AG09319 (cell line): ENCODE measurements around the gene ACTRT2.

Experiments used
- DNase-seq: peaks from one replicate; pipeline ENCODE4 v3.0.0-alpha.2; 2010; ENCODE audit warnings: low read depth; ENCODE audit errors: extremely low read depth
- TF ChIP-seq, protein P1 (sequence below): IDR thresholded peaks from 2 replicates; pipeline ENCODE4 v1.5.1; 2011; ENCODE audit warnings: low read depth, mild to moderate bottlenecking, inconsistent platforms, low read length, moderate library complexity

The ACTRT2 gene

DNA sequence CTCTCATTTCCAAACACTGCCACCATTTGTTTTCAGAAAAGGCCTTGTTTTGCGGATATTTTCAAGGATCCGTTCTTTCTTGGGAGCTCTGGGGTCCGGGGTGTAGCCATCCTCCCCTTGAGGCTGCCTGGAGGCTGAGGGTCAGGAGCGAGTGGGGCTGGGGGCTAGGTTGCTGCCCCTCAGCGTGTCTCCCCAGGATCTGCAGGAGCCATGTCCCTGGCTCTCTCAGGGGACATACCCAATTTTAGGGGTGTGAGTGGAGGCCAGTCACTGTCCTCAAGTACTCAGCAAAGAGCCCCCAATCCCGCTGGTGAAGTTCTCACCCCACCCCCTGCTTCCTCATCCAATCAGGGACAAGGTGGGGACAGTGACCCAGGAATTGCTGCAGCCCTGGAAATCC is 32.7 kb downstream of the ACTRT2 start:
- no peak for DNase-seq
- TF ChIP-seq, protein P1, sequence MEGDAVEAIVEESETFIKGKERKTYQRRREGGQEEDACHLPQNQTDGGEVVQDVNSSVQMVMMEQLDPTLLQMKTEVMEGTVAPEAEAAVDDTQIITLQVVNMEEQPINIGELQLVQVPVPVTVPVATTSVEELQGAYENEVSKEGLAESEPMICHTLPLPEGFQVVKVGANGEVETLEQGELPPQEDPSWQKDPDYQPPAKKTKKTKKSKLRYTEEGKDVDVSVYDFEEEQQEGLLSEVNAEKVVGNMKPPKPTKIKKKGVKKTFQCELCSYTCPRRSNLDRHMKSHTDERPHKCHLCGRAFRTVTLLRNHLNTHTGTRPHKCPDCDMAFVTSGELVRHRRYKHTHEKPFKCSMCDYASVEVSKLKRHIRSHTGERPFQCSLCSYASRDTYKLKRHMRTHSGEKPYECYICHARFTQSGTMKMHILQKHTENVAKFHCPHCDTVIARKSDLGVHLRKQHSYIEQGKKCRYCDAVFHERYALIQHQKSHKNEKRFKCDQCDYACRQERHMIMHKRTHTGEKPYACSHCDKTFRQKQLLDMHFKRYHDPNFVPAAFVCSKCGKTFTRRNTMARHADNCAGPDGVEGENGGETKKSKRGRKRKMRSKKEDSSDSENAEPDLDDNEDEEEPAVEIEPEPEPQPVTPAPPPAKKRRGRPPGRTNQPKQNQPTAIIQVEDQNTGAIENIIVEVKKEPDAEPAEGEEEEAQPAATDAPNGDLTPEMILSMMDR, result no peak

DNA sequence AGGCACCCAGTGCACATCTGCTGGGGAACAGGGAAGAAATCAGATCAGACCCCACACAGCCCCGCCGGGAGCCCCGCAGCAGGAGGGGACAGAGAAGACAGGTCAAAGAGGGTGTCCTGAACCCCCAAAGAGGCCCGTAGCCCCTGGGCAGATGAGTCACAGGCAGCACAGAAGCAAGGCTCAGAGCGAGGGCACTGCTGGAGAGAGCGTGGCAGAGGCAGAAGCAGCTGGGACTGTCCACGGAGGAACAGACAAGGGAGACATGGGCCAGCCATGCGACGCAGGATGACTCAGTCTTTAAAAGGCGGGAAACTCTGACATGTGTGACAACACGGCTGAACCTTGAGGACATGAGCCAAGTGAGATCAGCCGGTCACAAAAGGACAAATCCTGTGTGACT is 33.2 kb downstream of the ACTRT2 start:
- TF ChIP-seq, protein P1, result no peak
- DNase-seq, result no peak

DNA sequence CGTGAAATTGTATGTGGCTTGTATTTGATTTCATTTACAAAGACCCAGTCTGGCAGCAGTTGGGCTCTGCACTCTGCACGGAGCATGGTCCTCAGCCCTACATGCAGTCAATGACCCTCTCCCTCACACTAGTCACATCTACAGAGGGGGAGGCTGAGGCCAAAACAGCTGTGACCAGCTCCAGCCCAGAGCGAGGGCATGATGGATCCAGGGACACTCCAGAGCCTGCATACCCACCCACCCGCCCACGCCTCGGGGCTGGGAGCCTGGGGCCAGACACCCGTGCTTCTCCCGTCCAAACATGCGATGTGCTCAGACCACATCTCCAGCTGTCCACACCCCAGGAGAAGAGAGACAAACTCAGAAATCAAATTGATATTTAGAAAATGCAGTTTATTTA is 33.8 kb downstream of the ACTRT2 start:
- no peak for DNase-seq
- TF ChIP-seq, protein P1, result no peak

DNA sequence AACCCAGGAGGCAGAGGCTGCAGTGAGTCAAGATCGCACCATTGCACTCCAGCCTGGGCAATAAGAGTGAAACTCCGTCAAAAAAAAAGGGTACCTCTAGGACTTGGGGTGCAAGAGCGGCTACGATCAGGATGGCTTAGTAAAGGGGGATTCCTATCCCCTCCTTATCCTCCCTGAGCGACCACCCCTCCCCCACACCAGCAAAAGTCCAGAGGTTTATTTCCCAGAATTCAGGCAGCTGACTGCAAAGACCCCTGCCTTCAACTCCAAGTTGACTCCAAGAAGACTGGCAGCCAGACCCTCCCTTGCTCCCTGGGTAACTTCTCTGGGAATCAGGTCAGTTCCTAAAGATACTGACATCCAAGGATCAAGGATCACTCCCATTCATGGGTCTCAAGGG is 35.4 kb downstream of the ACTRT2 start:
- TF ChIP-seq, protein P1, result no peak
- no peak for DNase-seq

DNA sequence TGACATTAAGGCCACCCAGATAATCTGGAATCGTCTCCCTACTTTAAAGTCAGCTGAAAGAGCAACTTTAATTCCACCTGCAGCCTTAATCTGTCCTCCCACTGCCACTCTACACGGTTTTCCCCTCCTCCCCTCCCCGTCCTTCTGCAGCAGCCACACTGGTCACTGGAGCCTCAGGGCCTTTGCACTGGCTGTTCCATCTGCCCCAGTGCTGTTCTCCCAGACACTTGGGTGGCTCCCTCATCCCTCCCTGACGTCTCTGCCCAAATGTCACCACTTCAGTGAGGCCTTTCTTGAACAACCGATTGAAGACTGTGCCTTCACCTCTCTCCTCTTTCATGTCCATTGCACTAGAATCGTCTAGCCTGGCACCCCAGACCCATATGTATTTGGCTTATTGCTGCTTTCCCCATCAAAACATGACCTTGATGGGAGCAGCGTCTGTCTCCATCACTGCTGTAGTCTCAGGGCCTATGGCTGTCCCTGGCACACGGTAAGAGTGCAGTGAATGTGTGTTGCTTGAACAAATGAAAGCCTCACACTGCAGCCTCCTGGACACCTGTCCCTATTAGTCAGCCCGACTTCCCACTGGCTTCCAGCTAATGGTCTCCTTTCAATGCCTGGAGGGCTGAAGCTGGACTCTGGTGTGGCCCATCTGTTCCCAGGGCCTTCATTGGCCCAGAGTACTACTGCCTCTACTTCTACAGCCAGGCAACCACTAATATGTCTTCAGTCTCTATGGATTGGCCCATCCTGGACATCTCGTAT is 37.2 kb downstream of the ACTRT2 start:
- DNase-seq, result no peak
- TF ChIP-seq, protein P1, result no peak

DNA sequence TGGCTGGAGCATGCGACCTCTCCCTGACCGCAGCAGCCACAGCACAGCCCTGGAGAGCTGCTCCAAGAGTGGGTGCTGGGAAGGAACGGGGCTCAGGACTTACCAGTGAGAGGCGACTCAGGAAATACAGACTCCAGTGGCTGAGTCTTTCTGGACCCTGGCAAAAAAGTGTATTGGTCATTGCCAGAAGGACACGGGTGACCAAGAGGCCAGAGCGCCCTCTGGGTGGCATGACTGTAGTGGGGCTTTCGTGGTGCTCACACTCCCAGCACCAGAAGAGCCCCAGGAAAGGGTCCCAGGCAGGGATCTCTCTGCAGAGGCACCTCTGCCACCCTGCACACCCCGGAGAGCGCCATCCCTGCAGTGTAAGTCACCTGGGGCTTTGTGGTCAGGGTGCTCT is 38.9 kb downstream of the ACTRT2 start:
- TF ChIP-seq, protein P1, result no peak

DNA sequence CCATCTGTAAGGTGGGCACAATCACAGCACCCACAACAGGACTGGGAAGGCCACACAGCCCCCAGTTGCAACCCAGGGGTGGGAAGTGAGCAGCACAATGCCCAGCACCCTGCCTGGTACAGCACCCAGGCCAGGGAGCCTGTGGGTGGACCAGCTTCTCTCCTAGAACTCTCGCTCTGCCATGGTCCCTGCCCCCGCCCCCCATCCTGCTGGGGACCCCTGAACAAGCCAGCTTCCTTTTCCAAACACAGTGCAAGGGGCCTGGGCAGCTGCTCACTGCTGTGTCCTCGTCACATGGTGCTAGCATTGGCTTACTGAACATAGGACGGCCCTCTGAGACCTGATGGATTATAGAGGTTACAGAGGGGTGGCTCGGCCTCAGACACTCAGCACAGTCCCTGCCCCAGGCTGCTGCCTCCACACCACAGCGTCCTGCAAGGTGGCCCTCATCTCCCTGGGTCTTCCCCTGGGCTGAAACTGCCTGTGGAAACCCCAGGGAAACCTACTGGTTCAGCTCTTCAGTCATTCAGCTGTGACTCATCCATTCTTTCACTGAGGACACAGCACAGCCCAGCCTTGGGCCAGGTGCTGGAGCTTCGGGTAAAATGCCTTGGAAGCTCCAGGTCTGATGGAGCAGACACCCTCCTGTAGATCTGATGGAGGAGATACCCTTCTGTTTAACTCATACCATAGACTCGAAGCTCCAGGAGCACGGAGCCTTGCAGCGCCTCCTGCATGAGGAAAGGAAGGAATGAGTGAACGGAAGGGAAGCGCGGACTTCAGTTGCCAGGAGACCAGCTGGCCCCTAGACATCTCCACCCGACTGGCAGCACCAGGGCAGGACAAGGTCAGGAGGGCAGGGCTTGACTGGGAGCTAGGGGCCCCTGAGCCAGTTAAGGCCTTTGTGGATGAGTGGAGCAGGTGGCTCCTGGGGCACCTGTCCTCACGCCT is 39.6 kb downstream of the ACTRT2 start:
- DNase-seq, result no peak
- TF ChIP-seq, protein P1, result no peak

More for the DNA sequence above, 38.9 kb downstream of the ACTRT2 start:
- DNase-seq, result no peak
